ENCODE measurements around the gene FAIM2.

FAIM2 gene

GRCh38 chr12:49948866-49949845, 45.5 kb upstream of the FAIM2 start:
- Histone ChIP-seq H2AFZ (ENCODE audit: low read depth, low read length) (no peak overlapping the region), H3K79me2 (ENCODE audit: insufficient read depth, low read length) (no peaks in the 10 kb centered on the region), H3K9me3 (ENCODE audit: insufficient read depth, low read length, severe bottlenecking) (no peaks in the 10 kb centered on the region), H3K36me3 (ENCODE audit: insufficient read depth, low read length) (no peaks in the 10 kb centered on the region), H3K9ac (ENCODE audit: low read depth, low read length) (no peak overlapping the region), H3K4me1 (ENCODE audit: insufficient read depth, low read length) (peaks cover 9% of the 10 kb centered on the region), H4K20me1 (ENCODE audit: insufficient read depth, low read length) (no peaks in the 10 kb centered on the region), H3K4me3 (ENCODE audit: low read depth in 1 of 2, low read length in 2 of 2) (no peak overlapping the region), H3K4me2 (ENCODE audit: insufficient read depth, low read length) (no peak overlapping the region), H3K27ac (ENCODE audit: low read length) (no peak overlapping the region), H3K27me3 (ENCODE audit: insufficient read depth, low read length, poor library complexity) (no peaks in the 10 kb centered on the region)
- ATAC-seq (ENCODE audit: insufficient read depth, low read depth) (no peak), DNase-seq (no peak)
- TF ChIP-seq EZH2 (IDR thresholded peaks at IDR 0.05; ENCODE audit: borderline replicate concordance, low read depth, low read length, severe bottlenecking), result no peak
- no peak for TF ChIP-seq CTCF (IDR thresholded peaks at IDR 0.05; ENCODE audit: borderline replicate concordance, extremely low read depth, low read length, poor library complexity, severe bottlenecking)

GRCh38 chr12:49947593-49948226, 44.0 kb upstream of the FAIM2 start:
- TF ChIP-seq EZH2 (IDR thresholded peaks at IDR 0.05; ENCODE audit: borderline replicate concordance, low read depth, low read length, severe bottlenecking) (no peak), CTCF (IDR thresholded peaks at IDR 0.05; ENCODE audit: borderline replicate concordance, extremely low read depth, low read length, poor library complexity, severe bottlenecking) (no peak)
- H2AFZ ChIP-seq (ENCODE audit: low read depth, low read length), result no peak overlapping the region
- no peak overlapping the region for H3K27ac ChIP-seq (ENCODE audit: low read length)
- peaks cover 9% of the 10 kb centered on the region for H3K4me1 ChIP-seq (ENCODE audit: insufficient read depth, low read length)
- H4K20me1 ChIP-seq (ENCODE audit: insufficient read depth, low read length), result no peaks in the 10 kb centered on the region
- H3K79me2 ChIP-seq (ENCODE audit: insufficient read depth, low read length), result no peaks in the 10 kb centered on the region
- no peaks in the 10 kb centered on the region for H3K36me3 ChIP-seq (ENCODE audit: insufficient read depth, low read length)
- H3K4me3 ChIP-seq (ENCODE audit: low read depth in 1 of 2, low read length in 2 of 2), result no peak overlapping the region
- H3K9me3 ChIP-seq (ENCODE audit: insufficient read depth, low read length, severe bottlenecking), result no peaks in the 10 kb centered on the region
- no peak overlapping the region for H3K4me2 ChIP-seq (ENCODE audit: insufficient read depth, low read length)
- H3K27me3 ChIP-seq (ENCODE audit: insufficient read depth, low read length, poor library complexity), result peaks cover 3% of the 10 kb centered on the region
- DNase-seq (no peak), ATAC-seq (ENCODE audit: insufficient read depth, low read depth) (no peak)
- no peak overlapping the region for H3K9ac ChIP-seq (ENCODE audit: low read depth, low read length)

- no peak for DNase-seq
- TF ChIP-seq CTCF (IDR thresholded peaks at IDR 0.05; ENCODE audit: borderline replicate concordance, extremely low read depth, low read length, poor library complexity, severe bottlenecking), result no peak
- no peak for TF ChIP-seq EZH2 (IDR thresholded peaks at IDR 0.05; ENCODE audit: borderline replicate concordance, low read depth, low read length, severe bottlenecking)
- no peaks in the 10 kb centered on the region for H3K9me3 ChIP-seq (ENCODE audit: insufficient read depth, low read length, severe bottlenecking)
- H3K27ac ChIP-seq (ENCODE audit: low read length), result no peak overlapping the region
- no peak overlapping the region for H3K4me3 ChIP-seq (ENCODE audit: low read depth in 1 of 2, low read length in 2 of 2)
- H2AFZ ChIP-seq (ENCODE audit: low read depth, low read length), result no peak overlapping the region
- H3K79me2 ChIP-seq (ENCODE audit: insufficient read depth, low read length), result no peaks in the 10 kb centered on the region
- H4K20me1 ChIP-seq (ENCODE audit: insufficient read depth, low read length), result no peaks in the 10 kb centered on the region
- no peaks in the 10 kb centered on the region for H3K36me3 ChIP-seq (ENCODE audit: insufficient read depth, low read length)
- H3K4me2 ChIP-seq (ENCODE audit: insufficient read depth, low read length), result no peak overlapping the region
- no peak overlapping the region for H3K9ac ChIP-seq (ENCODE audit: low read depth, low read length)
- H3K4me1 ChIP-seq (ENCODE audit: insufficient read depth, low read length), result peaks cover 9% of the 10 kb centered on the region
- no peak for ATAC-seq (ENCODE audit: insufficient read depth, low read depth)
- peaks cover 3% of the 10 kb centered on the region for H3K27me3 ChIP-seq (ENCODE audit: insufficient read depth, low read length, poor library complexity)
Measured at GRCh38 chr12:49946497-49946896, 42.8 kb upstream of the FAIM2 start.
